Osteoblast (primary cell): ENCODE data around the gene HMGCS1. TPM values are rescaled to one million over a fixed set of nuclear protein-coding genes. Genes with fewer than 3 reads are reported as not detected.

ENCODE experiments used
- DNase-seq: peaks from one replicate; pipeline ENCODE4 v3.0.0; 2011; ENCODE audit warnings: low spot score, mixed read lengths; ENCODE audit not compliant: insufficient read length; ENCODE audit errors: missing footprints
- H2AFZ ChIP-seq: 2 replicates; pipeline ENCODE4 v1.6.0; 2011; ENCODE audit warnings: mild to moderate bottlenecking, low read length
- H3K27ac ChIP-seq: 2 replicates; pipeline ENCODE4 v1.5.1; 2011; ENCODE audit warnings: mild to moderate bottlenecking, low read depth, low read length, moderate library complexity
- H3K27me3 ChIP-seq: 2 replicates; pipeline ENCODE4 v1.6.0; 2012; ENCODE audit warnings: mild to moderate bottlenecking, control low read depth, inconsistent platforms, low read length, moderate library complexity; ENCODE audit not compliant: insufficient read depth
- H3K36me3 ChIP-seq: 2 replicates; pipeline ENCODE4 v1.5.1; 2011; ENCODE audit warnings: mild to moderate bottlenecking, low read length, control low read depth, moderate library complexity; ENCODE audit not compliant: insufficient read depth
- H3K4me1 ChIP-seq: 2 replicates; pipeline ENCODE4 v1.5.1; 2011; ENCODE audit warnings: mild to moderate bottlenecking, low read length, control low read depth, moderate library complexity; ENCODE audit not compliant: insufficient read depth
- H3K4me2 ChIP-seq: 2 replicates; pipeline ENCODE4 v1.6.0; 2011; ENCODE audit warnings: mild to moderate bottlenecking, low read length; ENCODE audit not compliant: insufficient read depth
- H3K4me3 ChIP-seq: fragments of 200-600 bp; sonication (generic); 3 replicates; pipeline ENCODE4 v1.5.1; 2012; ENCODE audit warnings: mild to moderate bottlenecking, low read length, inconsistent platforms; ENCODE audit not compliant: insufficient read depth
- H3K79me2 ChIP-seq: 2 replicates; pipeline ENCODE4 v1.6.0; 2012; ENCODE audit warnings: mild to moderate bottlenecking, low read length, control low read depth, inconsistent platforms; ENCODE audit not compliant: insufficient read depth
- H3K9me3 ChIP-seq: 2 replicates; pipeline ENCODE4 v1.5.1; 2011; ENCODE audit warnings: low read depth, low read length, control low read depth
- H4K20me1 ChIP-seq: 2 replicates; pipeline ENCODE4 v1.6.0; 2012; ENCODE audit warnings: mild to moderate bottlenecking, low read length, control low read depth; ENCODE audit not compliant: insufficient read depth
- CTCF ChIP-seq: IDR thresholded peaks from 2 replicates; pipeline ENCODE4 v1.5.1; 2011; ENCODE audit warnings: mild to moderate bottlenecking, low read depth, low read length, moderate library complexity; ENCODE audit errors: extremely low read depth
- total RNA-seq: library from RNA; depleted of rRNA; stranded (reverse); fragments of >200 nt; gene quantifications from 2 replicates; pipeline ENCODE4 v1.2.3, GENCODE V29; 2012

Gene HMGCS1
- total RNA-seq, 1 donor: 222 TPM

DNA sequence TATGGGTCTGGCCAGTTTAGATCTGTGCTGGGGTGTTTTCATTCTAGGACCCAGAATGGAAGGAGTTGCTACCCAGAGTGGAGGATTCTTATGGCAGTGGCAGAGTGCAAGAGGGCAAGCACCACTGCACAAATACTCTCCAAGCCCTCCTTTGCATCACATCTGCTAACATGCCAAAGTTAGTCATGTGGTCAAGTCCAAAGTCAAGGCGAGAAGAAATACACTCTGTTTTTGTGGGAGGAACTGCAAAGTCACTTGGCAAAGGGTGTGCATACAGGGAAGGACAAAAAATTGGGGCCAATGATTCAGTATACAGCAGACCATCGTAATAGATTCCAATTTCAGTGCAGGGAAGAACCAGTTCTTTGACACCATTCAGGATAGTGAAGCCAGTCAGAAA lies 43.9 kb upstream of the HMGCS1 start:
- no peak for DNase-seq
- no peaks in the 10 kb centered on the region for H3K9me3 ChIP-seq
- no peak overlapping the region for H3K4me2 ChIP-seq
- no peaks in the 10 kb centered on the region for H3K79me2 ChIP-seq
- H3K27ac ChIP-seq: no peak overlapping the region
- H4K20me1 ChIP-seq: no peaks in the 10 kb centered on the region
- TF ChIP-seq CTCF: no peak
- H3K4me3 ChIP-seq: no peak overlapping the region
- H3K36me3 ChIP-seq: no peaks in the 10 kb centered on the region
- no peak overlapping the region for H2AFZ ChIP-seq
- no peaks in the 10 kb centered on the region for H3K4me1 ChIP-seq
- H3K27me3 ChIP-seq: no peaks in the 10 kb centered on the region

- no peaks in the 10 kb centered on the region for H3K79me2 ChIP-seq
- H3K27ac ChIP-seq: no peak overlapping the region
- no peak overlapping the region for H3K4me2 ChIP-seq
- TF ChIP-seq CTCF: no peak
- no peak overlapping the region for H3K4me3 ChIP-seq
- H4K20me1 ChIP-seq: no peaks in the 10 kb centered on the region
- DNase-seq: no peak
- H3K9me3 ChIP-seq: no peaks in the 10 kb centered on the region
- no peaks in the 10 kb centered on the region for H3K36me3 ChIP-seq
- no peak overlapping the region for H2AFZ ChIP-seq
- H3K27me3 ChIP-seq: peaks cover 5% of the 10 kb centered on the region
- no peaks in the 10 kb centered on the region for H3K4me1 ChIP-seq
These were observed 41.6 kb upstream of the HMGCS1 start for GRCh38 chr5:43354774-43355173.

- no peak for TF ChIP-seq CTCF
- no peak overlapping the region for H3K4me2 ChIP-seq
- no peaks in the 10 kb centered on the region for H4K20me1 ChIP-seq
- no peak overlapping the region for H2AFZ ChIP-seq
- H3K79me2 ChIP-seq: no peaks in the 10 kb centered on the region
- peaks cover 5% of the 10 kb centered on the region for H3K27me3 ChIP-seq
- no peaks in the 10 kb centered on the region for H3K9me3 ChIP-seq
- no peak overlapping the region for H3K27ac ChIP-seq
- H3K36me3 ChIP-seq: no peaks in the 10 kb centered on the region
- DNase-seq: no peak
- no peak overlapping the region for H3K4me3 ChIP-seq
- no peaks in the 10 kb centered on the region for H3K4me1 ChIP-seq
These were observed 40.5 kb upstream of the HMGCS1 start for GRCh38 chr5:43353668-43354067.

GRCh38 chr5:43352915-43353314 lies 39.7 kb upstream of the HMGCS1 start:
- Histone ChIP-seq H3K4me2 (no peak overlapping the region), H2AFZ (no peak overlapping the region), H4K20me1 (no peaks in the 10 kb centered on the region), H3K36me3 (no peaks in the 10 kb centered on the region), H3K27ac (no peak overlapping the region), H3K4me1 (no peaks in the 10 kb centered on the region), H3K9me3 (no peaks in the 10 kb centered on the region), H3K27me3 (peaks cover 5% of the 10 kb centered on the region), H3K79me2 (no peaks in the 10 kb centered on the region), H3K4me3 (no peak overlapping the region)
- DNase-seq: no peak
- TF ChIP-seq CTCF: no peak
